ENCODE results near the gene PAX8. TPM values are rescaled to one million over a fixed set of nuclear protein-coding genes. Genes with fewer than 3 reads are reported as not detected.
A peak's percentile ranks its signal among the peaks of the same experiment; 100 is the strongest.

The PAX8 gene
- total and polyA plus RNA-seq, 2 donors (not counting 1 experiment from before 2014, with no cell fraction given) = 0.45 to 0.64 TPM

DNA sequence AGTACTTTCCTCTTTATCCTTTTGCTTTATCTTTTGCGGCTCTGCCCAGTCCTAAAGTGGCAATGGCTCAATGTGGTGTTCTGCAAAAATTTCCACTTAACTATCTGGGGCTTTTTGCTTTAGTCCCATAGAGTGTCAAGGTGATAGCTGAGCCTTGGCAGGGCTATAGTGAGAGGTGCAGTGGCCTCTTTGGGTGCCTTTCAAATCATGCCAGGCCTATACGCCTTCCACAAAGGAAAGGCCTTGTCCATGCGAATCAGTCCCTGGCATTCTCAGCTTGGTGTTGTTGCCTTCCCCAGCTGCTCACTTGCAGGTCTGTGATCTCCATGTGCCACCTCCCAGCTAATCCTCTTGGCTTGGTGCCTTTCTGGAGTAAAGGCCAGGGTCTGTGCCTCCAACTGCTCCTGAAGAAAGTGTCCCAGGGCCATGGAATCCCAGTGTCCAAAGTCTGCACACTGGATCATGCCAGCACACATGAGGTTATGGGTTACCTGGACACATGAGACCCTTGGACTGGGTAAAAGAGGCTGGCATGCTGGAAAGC lies 26.6 kb downstream of the PAX8 start:
- intact Hi-C loops (cut with micrococcal nuclease) = no loop called here
- no peak for ATAC-seq (ENCODE audit: low read depth)
- no peak for DNase-seq
- H3K27me3 Mint-ChIP-seq = peaks cover 6% of the 10 kb centered on the region
- peaks cover 13% of the 10 kb centered on the region for H3K4me1 Mint-ChIP-seq
- TF ChIP-seq, protein P1, sequence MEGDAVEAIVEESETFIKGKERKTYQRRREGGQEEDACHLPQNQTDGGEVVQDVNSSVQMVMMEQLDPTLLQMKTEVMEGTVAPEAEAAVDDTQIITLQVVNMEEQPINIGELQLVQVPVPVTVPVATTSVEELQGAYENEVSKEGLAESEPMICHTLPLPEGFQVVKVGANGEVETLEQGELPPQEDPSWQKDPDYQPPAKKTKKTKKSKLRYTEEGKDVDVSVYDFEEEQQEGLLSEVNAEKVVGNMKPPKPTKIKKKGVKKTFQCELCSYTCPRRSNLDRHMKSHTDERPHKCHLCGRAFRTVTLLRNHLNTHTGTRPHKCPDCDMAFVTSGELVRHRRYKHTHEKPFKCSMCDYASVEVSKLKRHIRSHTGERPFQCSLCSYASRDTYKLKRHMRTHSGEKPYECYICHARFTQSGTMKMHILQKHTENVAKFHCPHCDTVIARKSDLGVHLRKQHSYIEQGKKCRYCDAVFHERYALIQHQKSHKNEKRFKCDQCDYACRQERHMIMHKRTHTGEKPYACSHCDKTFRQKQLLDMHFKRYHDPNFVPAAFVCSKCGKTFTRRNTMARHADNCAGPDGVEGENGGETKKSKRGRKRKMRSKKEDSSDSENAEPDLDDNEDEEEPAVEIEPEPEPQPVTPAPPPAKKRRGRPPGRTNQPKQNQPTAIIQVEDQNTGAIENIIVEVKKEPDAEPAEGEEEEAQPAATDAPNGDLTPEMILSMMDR (IDR thresholded peaks at IDR 0.05) = no peak
- no peak for TF ChIP-seq EZH2 (IDR thresholded peaks at IDR 0.05; ENCODE audit: borderline replicate concordance, insufficient read depth, low read depth, low read length, poor library complexity, severe bottlenecking)
- no peaks in the 10 kb centered on the region for H3K9me3 Mint-ChIP-seq (ENCODE audit: insufficient read depth)
- H3K27ac Mint-ChIP-seq = no peak overlapping the region
- Histone ChIP-seq H3K4me3 (ENCODE audit: control extremely low read depth in 1 of 5, extremely low read depth in 1 of 5, insufficient read depth in 1 of 5, low read depth in 2 of 5, low read length in 4 of 5) (no peak overlapping the region), H3K27me3 (replicated peaks in 1 of 4; ENCODE audit: control extremely low read depth in 1 of 4, control insufficient read depth in 3 of 4, insufficient read depth in 4 of 4, low read length in 3 of 4) (peaks cover 0 to 5% (median 0%) of the 10 kb centered on the region in 4 experiments), H3K9me3 (ENCODE audit: control extremely low read depth in 1 of 3, control insufficient read depth in 2 of 3, insufficient read depth in 1 of 3, low read length in 2 of 3) (no peaks in the 10 kb centered on the region), H4K20me1 (ENCODE audit: control insufficient read depth, insufficient read depth, low read length, poor library complexity, severe bottlenecking) (no peaks in the 10 kb centered on the region), H3K79me2 (ENCODE audit: control insufficient read depth, insufficient read depth, low read length) (no peaks in the 10 kb centered on the region), H3K9ac (ENCODE audit: low read length) (no peak overlapping the region), H3K4me1 (ENCODE audit: control insufficient read depth in 2 of 2, insufficient read depth in 2 of 2, low read length in 2 of 2) (peaks cover 6 to 16% of the 10 kb centered on the region in 2 donors), H3K27ac (ENCODE audit: low read length in 2 of 2) (no peak overlapping the region), H3K4me2 (replicated peaks; ENCODE audit: low read depth, low read length, poor library complexity, severe bottlenecking) (no peak overlapping the region), H3K36me3 (replicated peaks in 1 of 2; ENCODE audit: control extremely low read depth in 1 of 2, control insufficient read depth in 1 of 2, extremely low read depth in 1 of 2, insufficient read depth in 2 of 2, low read length in 1 of 2) (no peaks in the 10 kb centered on the region), H2AFZ (ENCODE audit: insufficient read depth, low read depth, low read length, poor library complexity, severe bottlenecking) (no peak overlapping the region)
- CTCF ChIA-PET = interaction anchor here (1.2 to 10.9 kb wide), 6 partner anchors 47 to 188 kb away, joined by 4 to 147 read pairs (median 16); no protein-coding TSS in a partner anchor
- H3K4me3 Mint-ChIP-seq = no peak overlapping the region
- WGBS (ENCODE audit: insufficient coverage) = 100% methylated on average over 2 of the region's 3 CpGs
- POLR2A ChIA-PET = no interaction called here

- Histone ChIP-seq H3K9ac (ENCODE audit: low read length) (no peak overlapping the region), H3K4me3 (ENCODE audit: control extremely low read depth in 1 of 5, extremely low read depth in 1 of 5, insufficient read depth in 1 of 5, low read depth in 2 of 5, low read length in 4 of 5) (no peak overlapping the region), H3K9me3 (ENCODE audit: control extremely low read depth in 1 of 3, control insufficient read depth in 2 of 3, insufficient read depth in 1 of 3, low read length in 2 of 3) (no peaks in the 10 kb centered on the region), H3K4me2 (replicated peaks; ENCODE audit: low read depth, low read length, poor library complexity, severe bottlenecking) (peak overlapping the region; percentile 17), H3K27me3 (replicated peaks in 1 of 4; ENCODE audit: control extremely low read depth in 1 of 4, control insufficient read depth in 3 of 4, insufficient read depth in 4 of 4, low read length in 3 of 4) (peaks cover 0 to 5% (median 0%) of the 10 kb centered on the region in 4 experiments), H4K20me1 (ENCODE audit: control insufficient read depth, insufficient read depth, low read length, poor library complexity, severe bottlenecking) (no peaks in the 10 kb centered on the region), H3K79me2 (ENCODE audit: control insufficient read depth, insufficient read depth, low read length) (no peaks in the 10 kb centered on the region), H3K27ac (ENCODE audit: low read length in 2 of 2) (no peak overlapping the region), H2AFZ (ENCODE audit: insufficient read depth, low read depth, low read length, poor library complexity, severe bottlenecking) (peak overlapping the region; percentile 14), H3K36me3 (replicated peaks in 1 of 2; ENCODE audit: control extremely low read depth in 1 of 2, control insufficient read depth in 1 of 2, extremely low read depth in 1 of 2, insufficient read depth in 2 of 2, low read length in 1 of 2) (no peaks in the 10 kb centered on the region), H3K4me1 (ENCODE audit: control insufficient read depth in 2 of 2, insufficient read depth in 2 of 2, low read length in 2 of 2) (peaks cover 6 to 16% of the 10 kb centered on the region in 2 donors)
- H3K4me1 Mint-ChIP-seq = peaks cover 13% of the 10 kb centered on the region
- H3K9me3 Mint-ChIP-seq (ENCODE audit: insufficient read depth) = no peaks in the 10 kb centered on the region
- ATAC-seq (ENCODE audit: low read depth) = no peak
- CTCF ChIA-PET = interaction anchor here (1.1 to 10.9 kb wide), 7 partner anchors 46 to 189 kb away, joined by 4 to 147 read pairs (median 8); no protein-coding TSS in a partner anchor
- no peak for TF ChIP-seq EZH2 (IDR thresholded peaks at IDR 0.05; ENCODE audit: borderline replicate concordance, insufficient read depth, low read depth, low read length, poor library complexity, severe bottlenecking)
- TF ChIP-seq, protein P1 (IDR thresholded peaks at IDR 0.05) = no peak
- 18% methylated on average over 7 of the region's 7 CpGs for WGBS (ENCODE audit: insufficient coverage)
- DNase-seq = no peak
- peak overlapping the region; percentile 48 for H3K27ac Mint-ChIP-seq
- intact Hi-C loops (cut with micrococcal nuclease) = no loop called here
- H3K4me3 Mint-ChIP-seq = no peak overlapping the region
- peaks cover 3% of the 10 kb centered on the region for H3K27me3 Mint-ChIP-seq
- POLR2A ChIA-PET = no interaction called here
Observed at GRCh38 chr2:113251118-113251517, 27.6 kb downstream of the PAX8 start.
